Placental pericyte (primary cell): ENCODE results near the gene LHPP. TPM values are rescaled to one million over a fixed set of nuclear protein-coding genes. Genes with fewer than 3 reads are reported as not detected.

ENCODE experiments used
- total RNA-seq: library from RNA; depleted of rRNA; stranded (reverse); fragments of >200 nt; gene quantifications from 2 replicates; pipeline ENCODE4 v1.2.3, GENCODE V29; 2012

Gene LHPP
- 8.2 and 19.7 TPM in 2 replicates for total RNA-seq

GRCh38 chr10:124461642-124462347, at the start of gene LHPP:
Gene LHPP (plus strand): TSS chr10:124461823. CDS start chr10:124461863, 40 bp downstream.

GRCh38 chr10:124418726-124419501, 42.7 kb upstream of the LHPP start, which contains the start of gene OAT:
Gene OAT (minus strand): TSS chr10:124418923. CDS start chr10:124412171, 6,752 bp downstream.

GRCh38 chr10:124450012-124450782, 11.4 kb upstream of the LHPP start, which contains the start of gene NKX1-2:
Gene NKX1-2 (minus strand): TSS chr10:124450035. CDS start chr10:124449943, 92 bp downstream.

Other genes starting within 250 kb of the LHPP start
- gene OAT, start 42.9 kb upstream of the LHPP start, total RNA-seq, result 108 and 178 TPM in 2 replicates
- not detected in 2 replicates for gene NKX1-2, start 11.8 kb upstream of the LHPP start, total RNA-seq